IMR-90 (cell line): ENCODE results near the gene PPP3CA. TPM values are rescaled to one million over a fixed set of nuclear protein-coding genes. Genes with fewer than 3 reads are reported as not detected.

ENCODE experiments used
- ATAC-seq: fragments of 200-7000 bp; cut with Tn5 transposase; 2 replicates; pipeline ENCODE4 v1.9.1; 2020; ENCODE audit warnings: low read depth, mild to moderate bottlenecking, moderate library complexity
- BruUV-seq: library from RNA; stranded (reverse); fragments of 400-500 nt; replicated peaks from 2 replicates; lab custom pipeline; 2021; lab: Mats Ljungman, UMichigan
- CTCF ChIA-PET: fragments of 300-600 bp; formaldehyde crosslinking; extraction: SDS; loops from one replicate; lab custom pipeline; 2021; ENCODE audit warnings: antibody characterized with exemption; lab: Yijun Ruan, JAX
- POLR2A ChIA-PET: fragments of 300-600 bp; sonication (Branson Sonifier 250); formaldehyde crosslinking; loops from one replicate; lab custom pipeline; 2022; ENCODE audit warnings: antibody characterized with exemption; ENCODE audit not compliant: unreplicated experiment; lab: Charles Lee
- DNase-seq: peaks from one replicate; pipeline ENCODE4 v3.0.0; 2013
- H2AFZ ChIP-seq: replicated peaks from 2 replicates; pipeline ENCODE3; 2013; ENCODE audit warnings: low read length, mild to moderate bottlenecking; ENCODE audit not compliant: poor library complexity
- H2AK5ac ChIP-seq: 2 replicates; pipeline ENCODE4 v1.6.1; 2013; ENCODE audit warnings: low read depth, low read length, inconsistent platforms
- H2AK9ac ChIP-seq: replicated peaks from 2 replicates; pipeline ENCODE3; 2013; ENCODE audit warnings: mild to moderate bottlenecking, low read depth, low read length, moderate library complexity; ENCODE audit not compliant: poor library complexity
- H2BK120ac ChIP-seq: 2 replicates; pipeline ENCODE4 v1.6.1; 2013; ENCODE audit warnings: low read depth, low read length, inconsistent platforms
- H2BK15ac ChIP-seq: 3 replicates; pipeline ENCODE4 v1.6.1; 2013; ENCODE audit warnings: low read depth, low read length, inconsistent platforms
- H2BK20ac ChIP-seq: 2 replicates; pipeline ENCODE4 v1.6.1; 2013; ENCODE audit warnings: low read depth, mild to moderate bottlenecking, inconsistent platforms, low read length, moderate library complexity
- H2BK5ac ChIP-seq: 2 replicates; pipeline ENCODE4 v1.6.1; 2013; ENCODE audit warnings: mild to moderate bottlenecking, low read depth, low read length, inconsistent platforms; ENCODE audit not compliant: poor library complexity, severe bottlenecking
- H3K14ac ChIP-seq: replicated peaks from 2 replicates; pipeline ENCODE4 v1.6.1; 2013; ENCODE audit warnings: low read depth, low read length, inconsistent platforms
- H3K18ac ChIP-seq: 2 replicates; pipeline ENCODE4 v1.6.1; 2013; ENCODE audit warnings: low read depth, low read length, control low read depth
- H3K23ac ChIP-seq: 2 replicates; pipeline ENCODE4 v1.6.1; 2013; ENCODE audit warnings: low read depth, low read length, inconsistent platforms
- H3K27ac ChIP-seq: 2 replicates; pipeline ENCODE4 v1.5.1; 2013; ENCODE audit warnings: mild to moderate bottlenecking, control low read depth, low read length; ENCODE audit not compliant: insufficient read depth
- H3K27me3 ChIP-seq: 2 replicates; pipeline ENCODE4 v1.6.1; 2013; ENCODE audit warnings: low read length; ENCODE audit not compliant: control insufficient read depth, insufficient read depth
- H3K36me3 ChIP-seq: 2 replicates; pipeline ENCODE4 v1.6.1; 2013; ENCODE audit warnings: low read length, mixed read lengths; ENCODE audit not compliant: control insufficient read depth, insufficient read depth
- H3K4ac ChIP-seq: 2 replicates; pipeline ENCODE4 v1.6.1; 2013; ENCODE audit warnings: low read depth, low read length, inconsistent platforms
- H3K4me1 ChIP-seq: 2 replicates; pipeline ENCODE4 v1.6.1; 2013; ENCODE audit warnings: low read length, mixed read lengths; ENCODE audit not compliant: control insufficient read depth, insufficient read depth
- H3K4me2 ChIP-seq: 2 replicates; pipeline ENCODE4 v1.6.1; 2013; ENCODE audit warnings: low read depth, mild to moderate bottlenecking, control low read depth, low read length, moderate library complexity
- H3K4me3 ChIP-seq: 2 replicates; pipeline ENCODE4 v1.5.1; 2013; ENCODE audit warnings: low read depth, mild to moderate bottlenecking, control low read depth, low read length, moderate library complexity; ENCODE audit not compliant: insufficient read depth
- H3K56ac ChIP-seq: 2 replicates; pipeline ENCODE4 v1.6.1; 2013; ENCODE audit warnings: low read length, inconsistent platforms; ENCODE audit not compliant: insufficient read depth; ENCODE audit errors: extremely low read depth
- H3K79me1 ChIP-seq, 2 experiments: 2 replicates each; pipeline ENCODE4 v1.6.1; 2013; ENCODE audit warnings: low read length in 2 of 2, inconsistent platforms in 1 of 2, low read depth in 1 of 2
- H3K9ac ChIP-seq: 2 replicates; pipeline ENCODE4 v1.6.1; 2013; ENCODE audit warnings: low read depth, low read length, control low read depth
- H3K9me1 ChIP-seq: 2 replicates; pipeline ENCODE4 v1.6.1; 2013; ENCODE audit warnings: low read length, inconsistent platforms; ENCODE audit not compliant: insufficient read depth
- H3K9me3 ChIP-seq: 2 replicates; pipeline ENCODE4 v1.6.1; 2013; ENCODE audit warnings: low read length; ENCODE audit not compliant: control insufficient read depth, insufficient read depth
- H4K20me1 ChIP-seq: 2 replicates; pipeline ENCODE4 v1.6.1; 2013; ENCODE audit warnings: low read length, inconsistent platforms; ENCODE audit not compliant: insufficient read depth
- H4K5ac ChIP-seq: 2 replicates; pipeline ENCODE4 v1.6.1; 2013; ENCODE audit warnings: mild to moderate bottlenecking, low read depth, low read length, control low read depth
- H4K8ac ChIP-seq, 2 experiments: 2 replicates each; pipeline ENCODE4 v1.6.1; 2013; ENCODE audit warnings: low read depth in 2 of 2, low read length in 2 of 2, control low read depth in 1 of 2, inconsistent platforms in 1 of 2
- H4K91ac ChIP-seq: 2 replicates; pipeline ENCODE4 v1.6.1; 2013; ENCODE audit warnings: low read depth, low read length, inconsistent platforms; ENCODE audit not compliant: insufficient read depth
- FOS ChIP-seq: fragments of 150-350 bp; IDR thresholded peaks from 2 replicates; pipeline ENCODE4 v1.6.1; 2016; ENCODE audit warnings: low read depth, low read length
- RCOR1 ChIP-seq: IDR thresholded peaks from 2 replicates; pipeline ENCODE4 v1.6.1; 2012; ENCODE audit warnings: mild to moderate bottlenecking, low read length, improper control_type of control experiment; ENCODE audit not compliant: insufficient replicate concordance
- WGBS, 2 experiments: methylation state at CpG; one replicate each; pipeline versions ENCODE4 v1.1.5 to v1.1.7; 2013; ENCODE audit warnings: missing lambda C conversion rate in 2 of 2; ENCODE audit not compliant: insufficient read length in 1 of 2; ENCODE audit errors: extremely low coverage in 2 of 2; 5-methylcytosine and 5-hydroxymethylcytosine counted together
- dilution Hi-C: fragments of 300-500 bp; cut with HindIII; formaldehyde crosslinking; loops from one replicate; pipeline ENCODE4 v1.14.3; 2018; ENCODE audit warnings: low sequenced_read_pairs; ENCODE audit not compliant: unreplicated experiment
- in situ Hi-C: fragments of 300-500 bp; cut with MboI; formaldehyde crosslinking; loops from 3 replicates; pipeline ENCODE4 v1.14.3; 2019; ENCODE audit warnings: low sequenced_read_pairs, inconsistent platforms, mixed read lengths
- intact Hi-C: fragments of 100-400 bp; cut with micrococcal nuclease; formaldehyde crosslinking; loops from 2 replicates; pipeline ENCODE4 v1.10.0; 2022
- polyA plus RNA-seq, 3 experiments: library from polyadenylated mRNA; depleted of rRNA; stranded (reverse); fragments of >200 nt; gene quantifications; 2 replicates each; pipeline ENCODE4 v1.2.3, GENCODE V29; 2012; ENCODE audit warnings: low replicate concordance in 1 of 3
- total RNA-seq: library from RNA; depleted of rRNA; stranded (reverse); fragments of >200 nt; gene quantifications from 2 replicates; pipeline ENCODE4 v1.2.3, GENCODE V29; 2012

Gene PPP3CA
- total and polyA plus RNA-seq, 2 of the 4 experiments (the other 2 are of a cell fraction) = 14.5 to 48.6 TPM

GRCh38 chr4:101020956-101021355, 326.4 kb downstream of the PPP3CA start:
- H3K36me3 ChIP-seq = peaks cover 1% of the 10 kb centered on the region; the same call in 1 of the 2 replicates
- ATAC-seq (peak; percentile 78), DNase-seq (peak; percentile 75)
- H3K9me1 ChIP-seq = peaks cover 2% of the 10 kb centered on the region; the same call in 1 of the 2 replicates
- H3K23ac ChIP-seq = no peak overlapping the region
- no peak overlapping the region for H2AK9ac ChIP-seq
- H3K4ac ChIP-seq = peak overlapping the region; percentile 6
- no peak overlapping the region for H3K27ac ChIP-seq
- no peaks in the 10 kb centered on the region for H3K9me3 ChIP-seq
- H2BK20ac ChIP-seq = peak overlapping the region; percentile 59; the same call in 1 of the 2 replicates
- 0 out of 2 replicates have a peak overlapping the region, but pooled peaks have one; percentile 10 for H3K14ac ChIP-seq
- peaks cover 17% of the 10 kb centered on the region for H3K4me1 ChIP-seq
- no peaks in the 10 kb centered on the region for H4K20me1 ChIP-seq
- BruUV-seq = no TSS peak
- no peak overlapping the region for H2AK5ac ChIP-seq
- no peak overlapping the region for H4K91ac ChIP-seq
- dilution Hi-C loops = no loop called here
- H3K18ac ChIP-seq = no peak overlapping the region
- no CpG with 5 or more reads among the region's 4 CpGs for WGBS, 2 experiments
- intact Hi-C loops = no loop called here
- H4K5ac ChIP-seq = no peak overlapping the region
- in situ Hi-C loops = no loop called here
- no peak overlapping the region for H4K8ac ChIP-seq
- TF ChIP-seq FOS = peak; percentile 38; the same call in 1 of the 2 replicates
- no peak for TF ChIP-seq RCOR1
- H2AFZ ChIP-seq = peak overlapping the region; percentile 26
- no peaks in the 10 kb centered on the region for H3K79me1 ChIP-seq
- H3K27me3 ChIP-seq = no peaks in the 10 kb centered on the region
- H2BK120ac ChIP-seq = 0 out of 2 replicates have a peak overlapping the region, but pooled peaks have one; percentile 5
- H3K9ac ChIP-seq = no peak overlapping the region
- H2BK15ac ChIP-seq = no peak overlapping the region
- H3K4me2 ChIP-seq = peak overlapping the region; percentile 74; the same call in 1 of the 2 replicates
- no peak overlapping the region for H3K4me3 ChIP-seq
- peak overlapping the region; percentile 7 for H2BK5ac ChIP-seq
- H3K56ac ChIP-seq = no peak overlapping the region
- ChIA-PET POLR2A (interaction anchor here (0.6 to 0.7 kb wide), 2 partner anchors 56 to 257 kb away, joined by 3 to 4 read pairs; no protein-coding TSS in a partner anchor), CTCF (interaction anchor here (0.6 kb wide), 1 partner anchor 378 kb away, joined by 7 read pairs; no protein-coding TSS in a partner anchor)
